ENCODE measurements around the gene KCNJ11. TPM values are rescaled to one million over a fixed set of nuclear protein-coding genes. Genes with fewer than 3 reads are reported as not detected.

KCNJ11 gene
- total and polyA plus RNA-seq, 2 of the 4 experiments (the other 2 are of a cell fraction) = not detected

DNA sequence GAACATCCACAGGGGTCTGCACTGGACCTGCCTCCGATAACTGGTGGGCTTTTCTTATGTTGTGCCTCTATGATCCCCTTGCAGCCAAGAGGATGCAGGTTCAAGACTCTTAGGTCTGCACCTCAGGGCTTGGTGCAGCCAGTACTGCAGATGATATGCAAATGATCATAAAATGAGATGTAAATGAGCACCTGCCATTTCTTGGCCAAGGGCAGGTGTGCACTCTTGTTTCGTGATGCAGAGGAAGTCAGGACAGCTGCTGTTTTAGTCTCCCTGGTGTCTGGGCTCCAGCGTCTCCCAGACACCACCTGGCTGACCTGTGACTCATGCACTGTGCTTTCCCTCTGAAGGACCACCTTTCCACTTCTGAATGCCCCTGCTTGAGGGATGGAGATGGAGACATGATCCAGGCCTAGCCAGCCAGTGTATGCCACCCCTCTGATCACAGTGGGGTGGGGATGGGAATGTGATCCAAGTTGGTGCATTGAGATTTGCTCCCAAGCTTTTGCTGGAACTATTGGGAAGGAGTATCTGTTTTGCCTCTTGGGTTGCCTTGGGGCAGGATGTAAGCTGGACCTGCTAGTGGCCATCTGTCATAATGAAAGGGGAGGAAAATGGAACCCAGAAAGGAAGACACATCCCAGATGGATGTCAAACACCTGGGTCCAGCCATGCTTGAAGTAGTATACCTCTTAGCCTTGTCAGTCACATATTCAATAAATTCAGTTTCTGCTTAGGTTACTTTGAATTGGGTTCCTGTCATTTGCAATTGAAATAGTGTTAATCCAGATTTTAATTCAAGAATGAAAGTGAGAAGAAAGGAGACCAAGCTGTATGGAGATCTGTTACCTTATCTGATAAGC, 3.3 kb upstream of the KCNJ11 start:
- no peak overlapping the region for H2AFZ ChIP-seq (replicated peaks; ENCODE audit: low read length, poor library complexity)
- H3K56ac ChIP-seq (ENCODE audit: extremely low read depth, insufficient read depth, low read length) = no peak overlapping the region
- H3K36me3 ChIP-seq (ENCODE audit: control insufficient read depth, insufficient read depth, low read length) = no peaks in the 10 kb centered on the region
- ATAC-seq (ENCODE audit: low read depth) (no peak), DNase-seq (no peak)
- H4K20me1 ChIP-seq (ENCODE audit: insufficient read depth, low read length) = no peaks in the 10 kb centered on the region
- TF ChIP-seq RAD21 (IDR thresholded peaks at IDR 0.05; ENCODE audit: low read length) = no peak
- no peak for TF ChIP-seq FOS (IDR thresholded peaks at IDR 0.05; ENCODE audit: low read depth, low read length)
- TF ChIP-seq POLR2A (IDR thresholded peaks at IDR 0.05; ENCODE audit: low read depth, low read length) = no peak
- TF ChIP-seq CEBPB (IDR thresholded peaks at IDR 0.05; ENCODE audit: low read depth, low read length) = no peak
- no peak for TF ChIP-seq NFE2L2 (IDR thresholded peaks at IDR 0.05; ENCODE audit: low read depth, low read length)
- no peak for TF ChIP-seq RFX5 (IDR thresholded peaks at IDR 0.05; ENCODE audit: low read depth, low read length)
- TF ChIP-seq BHLHE40 (IDR thresholded peaks at IDR 0.05; ENCODE audit: low read depth, low read length) = no peak
- TF ChIP-seq, protein P1, sequence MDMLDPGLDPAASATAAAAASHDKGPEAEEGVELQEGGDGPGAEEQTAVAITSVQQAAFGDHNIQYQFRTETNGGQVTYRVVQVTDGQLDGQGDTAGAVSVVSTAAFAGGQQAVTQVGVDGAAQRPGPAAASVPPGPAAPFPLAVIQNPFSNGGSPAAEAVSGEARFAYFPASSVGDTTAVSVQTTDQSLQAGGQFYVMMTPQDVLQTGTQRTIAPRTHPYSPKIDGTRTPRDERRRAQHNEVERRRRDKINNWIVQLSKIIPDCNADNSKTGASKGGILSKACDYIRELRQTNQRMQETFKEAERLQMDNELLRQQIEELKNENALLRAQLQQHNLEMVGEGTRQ (IDR thresholded peaks at IDR 0.05; ENCODE audit: low read depth, low read length) = no peak
- in situ Hi-C loops (cut with MboI; ENCODE audit: low sequenced_read_pairs) (no loop called here), dilution Hi-C loops (cut with HindIII; ENCODE audit: low sequenced_read_pairs, unreplicated experiment) (no loop called here), intact Hi-C loops (cut with micrococcal nuclease) (no loop called here)
- no peak overlapping the region for H2BK120ac ChIP-seq (ENCODE audit: low read depth, low read length)
- H3K9ac ChIP-seq (ENCODE audit: low read depth, low read length) = no peak overlapping the region
- H2BK5ac ChIP-seq (ENCODE audit: low read depth, low read length, poor library complexity, severe bottlenecking) = no peak overlapping the region
- no peak overlapping the region for H3K27ac ChIP-seq (ENCODE audit: insufficient read depth, low read length)
- no peak overlapping the region for H2BK15ac ChIP-seq (ENCODE audit: low read depth, low read length)
- no peaks in the 10 kb centered on the region for H3K4me1 ChIP-seq (ENCODE audit: control insufficient read depth, insufficient read depth, low read length)
- WGBS, 2 experiments (ENCODE audit: extremely low coverage in 2 of 2, insufficient read length in 1 of 2) = no CpG with 5 or more reads among the region's 3 CpGs
- H3K4ac ChIP-seq (ENCODE audit: low read depth, low read length) = no peak overlapping the region
- ChIA-PET CTCF (no interaction called here), POLR2A (ENCODE audit: unreplicated experiment) (no interaction called here)
- BruUV-seq (replicated peaks) = no TSS peak
- H3K27me3 ChIP-seq (ENCODE audit: control insufficient read depth, insufficient read depth, low read length) = peaks cover 24% of the 10 kb centered on the region; the same call in 1 of the 2 replicates
- H2AK5ac ChIP-seq (ENCODE audit: low read depth, low read length) = no peak overlapping the region
- H3K18ac ChIP-seq (ENCODE audit: low read depth, low read length) = no peak overlapping the region
- H3K4me3 ChIP-seq (ENCODE audit: insufficient read depth, low read depth, low read length) = no peak overlapping the region
- H3K9me1 ChIP-seq (ENCODE audit: insufficient read depth, low read length) = no peaks in the 10 kb centered on the region
- H2BK20ac ChIP-seq (ENCODE audit: low read depth, low read length) = no peak overlapping the region
- H3K4me2 ChIP-seq (ENCODE audit: low read depth, low read length) = no peak overlapping the region
- no peak overlapping the region for H3K23ac ChIP-seq (ENCODE audit: low read depth, low read length)
- no peaks in the 10 kb centered on the region for H3K79me1 ChIP-seq (ENCODE audit: low read depth in 1 of 2, low read length in 2 of 2)
- no peak overlapping the region for H4K8ac ChIP-seq (ENCODE audit: low read depth in 2 of 2, low read length in 2 of 2)
- no peaks in the 10 kb centered on the region for H3K9me3 ChIP-seq (ENCODE audit: control insufficient read depth, insufficient read depth, low read length)
- H2AK9ac ChIP-seq (replicated peaks; ENCODE audit: low read depth, low read length, poor library complexity) = no peak overlapping the region
- no peak overlapping the region for H4K5ac ChIP-seq (ENCODE audit: low read depth, low read length)
- no peak overlapping the region for H4K91ac ChIP-seq (ENCODE audit: insufficient read depth, low read depth, low read length)
- no peak overlapping the region for H3K14ac ChIP-seq (replicated peaks; ENCODE audit: low read depth, low read length)
